ENCODE measurements around the gene COX4I1. TPM values are rescaled to one million over a fixed set of nuclear protein-coding genes. Genes with fewer than 3 reads are reported as not detected.

Gene COX4I1
- total RNA-seq, 1 experiment from 2014 or later, result 839 TPM

DNA sequence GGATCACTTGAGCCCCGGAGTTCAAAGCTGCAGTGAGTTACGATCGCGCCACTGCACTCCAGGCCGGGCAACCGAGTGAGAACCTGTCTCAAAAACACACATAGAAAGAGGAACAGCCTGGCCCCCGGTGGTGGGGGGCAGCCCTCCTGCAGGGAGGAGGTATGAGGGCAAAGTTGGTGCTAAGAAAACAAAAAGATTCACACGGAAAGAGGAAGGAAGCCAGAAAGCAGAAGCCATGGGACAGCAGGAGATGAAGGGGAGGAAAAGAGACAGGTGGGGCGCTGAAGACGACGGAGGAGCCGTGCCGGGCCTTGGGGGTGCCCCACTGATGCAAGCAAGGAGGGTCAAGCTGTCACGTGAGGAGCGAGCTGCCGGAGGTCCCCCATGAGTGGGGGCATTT, 40.4 kb upstream of the COX4I1 start:
- ChIA-PET POLR2A (no interaction called here), RAD21 (ENCODE audit: low non-redundant PET in 1 of 2, low total read pairs in 2 of 2, uncharacterized antibody in 2 of 2, unreplicated experiment in 2 of 2) (no interaction called here), CTCF (interaction anchor here (1.3 to 2.7 kb wide), 6 partner anchors 8 to 84 kb away, joined by 4 to 13 read pairs (median 6); partner anchors contain the start of gene C16orf74)
- Histone ChIP-seq H4K20me1 (ENCODE audit: insufficient read depth) (no peaks in the 10 kb centered on the region), H3K27ac (ENCODE audit: low read depth, low read length) (no peak overlapping the region), H3K9ac (ENCODE audit: low read length) (no peak overlapping the region), H3K27me3 (ENCODE audit: insufficient read depth, low read length) (peaks cover 6% of the 10 kb centered on the region; the same call in 1 of the 2 replicates), H2AFZ (ENCODE audit: low read depth, low read length, poor library complexity, severe bottlenecking) (no peak overlapping the region), H3K4me3 (replicated peaks in 1 of 2; ENCODE audit: low read depth in 1 of 2, low read length in 2 of 2) (no peak overlapping the region), H3K79me2 (ENCODE audit: insufficient read depth, low read length) (no peaks in the 10 kb centered on the region), H3K9me3 (ENCODE audit: control insufficient read depth in 1 of 2, insufficient read depth in 1 of 2, low read depth in 1 of 2, low read length in 2 of 2) (no peaks in the 10 kb centered on the region), H3K36me3 (ENCODE audit: control insufficient read depth in 1 of 2, insufficient read depth in 2 of 2, low read length in 2 of 2) (no peaks in the 10 kb centered on the region), H3K4me2 (ENCODE audit: low read length) (no peak overlapping the region), H3K9me2 (ENCODE audit: insufficient read depth) (no peaks in the 10 kb centered on the region), H3K4me1 (ENCODE audit: control insufficient read depth in 1 of 2, insufficient read depth in 2 of 2, low read length in 2 of 2) (peaks cover 0 to 11% of the 10 kb centered on the region in 2 experiments; a peak in 1 of 4 replicates)
- intact Hi-C loops (cut with micrococcal nuclease), result loop anchor here (1.0 kb wide), 1 partner anchor 84 kb away; no protein-coding TSS in a partner anchor
- TF ChIP-seq, protein P1, sequence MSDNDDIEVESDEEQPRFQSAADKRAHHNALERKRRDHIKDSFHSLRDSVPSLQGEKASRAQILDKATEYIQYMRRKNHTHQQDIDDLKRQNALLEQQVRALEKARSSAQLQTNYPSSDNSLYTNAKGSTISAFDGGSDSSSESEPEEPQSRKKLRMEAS (IDR thresholded peaks at IDR 0.05), result no peak
- no peak for TF ChIP-seq CEBPB (IDR thresholded peaks at IDR 0.05; ENCODE audit: low read depth)
- TF ChIP-seq, protein P2, sequence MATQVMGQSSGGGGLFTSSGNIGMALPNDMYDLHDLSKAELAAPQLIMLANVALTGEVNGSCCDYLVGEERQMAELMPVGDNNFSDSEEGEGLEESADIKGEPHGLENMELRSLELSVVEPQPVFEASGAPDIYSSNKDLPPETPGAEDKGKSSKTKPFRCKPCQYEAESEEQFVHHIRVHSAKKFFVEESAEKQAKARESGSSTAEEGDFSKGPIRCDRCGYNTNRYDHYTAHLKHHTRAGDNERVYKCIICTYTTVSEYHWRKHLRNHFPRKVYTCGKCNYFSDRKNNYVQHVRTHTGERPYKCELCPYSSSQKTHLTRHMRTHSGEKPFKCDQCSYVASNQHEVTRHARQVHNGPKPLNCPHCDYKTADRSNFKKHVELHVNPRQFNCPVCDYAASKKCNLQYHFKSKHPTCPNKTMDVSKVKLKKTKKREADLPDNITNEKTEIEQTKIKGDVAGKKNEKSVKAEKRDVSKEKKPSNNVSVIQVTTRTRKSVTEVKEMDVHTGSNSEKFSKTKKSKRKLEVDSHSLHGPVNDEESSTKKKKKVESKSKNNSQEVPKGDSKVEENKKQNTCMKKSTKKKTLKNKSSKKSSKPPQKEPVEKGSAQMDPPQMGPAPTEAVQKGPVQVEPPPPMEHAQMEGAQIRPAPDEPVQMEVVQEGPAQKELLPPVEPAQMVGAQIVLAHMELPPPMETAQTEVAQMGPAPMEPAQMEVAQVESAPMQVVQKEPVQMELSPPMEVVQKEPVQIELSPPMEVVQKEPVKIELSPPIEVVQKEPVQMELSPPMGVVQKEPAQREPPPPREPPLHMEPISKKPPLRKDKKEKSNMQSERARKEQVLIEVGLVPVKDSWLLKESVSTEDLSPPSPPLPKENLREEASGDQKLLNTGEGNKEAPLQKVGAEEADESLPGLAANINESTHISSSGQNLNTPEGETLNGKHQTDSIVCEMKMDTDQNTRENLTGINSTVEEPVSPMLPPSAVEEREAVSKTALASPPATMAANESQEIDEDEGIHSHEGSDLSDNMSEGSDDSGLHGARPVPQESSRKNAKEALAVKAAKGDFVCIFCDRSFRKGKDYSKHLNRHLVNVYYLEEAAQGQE (IDR thresholded peaks at IDR 0.05; ENCODE audit: low read depth), result no peak
- TF ChIP-seq SP1 (IDR thresholded peaks at IDR 0.05; ENCODE audit: low read depth), result no peak
- TF ChIP-seq YY1 (IDR thresholded peaks at IDR 0.05; ENCODE audit: extremely low read depth, insufficient replicate concordance, low read depth, low read length), result no peak
- TF ChIP-seq SRF (IDR thresholded peaks at IDR 0.05; ENCODE audit: low read depth), result no peak
- TF ChIP-seq TCF7L2 (IDR thresholded peaks at IDR 0.05; ENCODE audit: borderline replicate concordance, extremely low read depth, insufficient read depth, insufficient read length), result no peak
- TF ChIP-seq JUND (IDR thresholded peaks at IDR 0.05), result no peak
- TF ChIP-seq, protein P3, sequence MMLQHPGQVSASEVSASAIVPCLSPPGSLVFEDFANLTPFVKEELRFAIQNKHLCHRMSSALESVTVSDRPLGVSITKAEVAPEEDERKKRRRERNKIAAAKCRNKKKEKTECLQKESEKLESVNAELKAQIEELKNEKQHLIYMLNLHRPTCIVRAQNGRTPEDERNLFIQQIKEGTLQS (IDR thresholded peaks at IDR 0.05), result no peak
- no peak for TF ChIP-seq POLR2AphosphoS5 (IDR thresholded peaks at IDR 0.05; ENCODE audit: low read depth, low read length)
- TF ChIP-seq FOSL1 (IDR thresholded peaks at IDR 0.05; ENCODE audit: low read depth), result no peak
- no peak for TF ChIP-seq EGR1 (IDR thresholded peaks at IDR 0.05; ENCODE audit: low read depth)
- no peak for TF ChIP-seq EZH2phosphoT487 (IDR thresholded peaks at IDR 0.05; ENCODE audit: borderline replicate concordance)
- TF ChIP-seq CBX3 (IDR thresholded peaks at IDR 0.05; ENCODE audit: low read depth), result no peak
- TF ChIP-seq POLR2A (IDR thresholded peaks at IDR 0.05; ENCODE audit: borderline replicate concordance, extremely low read depth, insufficient read depth, insufficient read length), result no peak
- ATAC-seq (no peak), DNase-seq (ENCODE audit: low read depth, low spot score) (no peak)
- no TSS peak for BruUV-seq (replicated peaks)

Measured in HCT116 (cell line).